C4-2B (cell line): ENCODE measurements around the gene PDE9A.
A peak's percentile ranks its signal among the peaks of the same experiment; 100 is the strongest.

Experiments used
- H3K27ac ChIP-seq: fragments of 450-650 bp; 2 replicates; pipeline ENCODE4 v1.5.1; 2017
- CTCF ChIP-seq: fragments of 450-650 bp; conservative IDR thresholded peaks from 2 replicates; pipeline ENCODE4 v1.5.1; 2017; ENCODE audit warnings: mild to moderate bottlenecking
- ZFX ChIP-seq: fragments of 450-650 bp; IDR thresholded peaks from 2 replicates; pipeline ENCODE4 v1.6.1; 2017

Gene PDE9A

DNA sequence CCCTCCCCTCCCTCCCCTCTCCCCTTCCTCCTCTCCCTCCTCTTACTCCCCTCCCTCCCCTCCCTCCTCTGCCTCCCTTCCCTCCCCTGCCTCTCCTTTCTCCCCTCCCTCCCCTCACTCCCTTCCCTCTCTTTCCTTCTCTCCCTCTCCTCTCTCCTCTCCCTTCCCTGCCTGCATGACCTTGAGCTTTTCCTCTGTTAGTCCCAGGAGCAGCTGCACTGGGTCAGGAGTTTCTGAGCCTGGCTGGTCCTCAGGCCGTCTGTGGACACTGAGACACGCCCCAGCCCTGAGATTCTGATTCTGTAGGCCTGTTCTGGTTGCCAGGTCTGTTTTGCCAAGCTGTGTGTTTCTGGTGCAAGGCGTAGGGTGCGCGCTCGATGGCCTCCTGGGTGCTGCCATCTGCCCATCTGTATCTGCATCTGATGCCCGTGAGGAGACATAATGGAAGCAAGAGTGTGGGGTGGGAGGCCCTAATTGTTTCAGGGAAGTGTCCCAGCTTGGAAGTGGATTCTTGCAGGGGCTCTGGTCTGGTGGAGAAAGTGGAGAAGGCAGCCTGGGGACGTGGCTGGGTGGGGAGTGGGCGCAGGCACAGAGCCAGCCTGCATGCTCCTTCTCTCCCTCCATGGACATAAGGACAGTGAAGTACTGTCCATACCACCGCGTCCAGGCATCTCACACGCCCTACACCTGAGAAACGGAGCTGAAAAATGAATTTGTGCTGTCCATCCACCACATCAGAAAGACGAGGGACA is 128.7 kb downstream of the PDE9A start:
- TF ChIP-seq CTCF: no peak
- TF ChIP-seq ZFX: no peak

GRCh38 chr21:42782723-42783242 is 129.4 kb downstream of the PDE9A start:
- TF ChIP-seq CTCF (no peak), ZFX (no peak)
- H3K27ac ChIP-seq: no peak overlapping the region; the same call in 1 of the 2 replicates

More for the DNA sequence above, 128.7 kb downstream of the PDE9A start:
- no peak overlapping the region; the same call in 1 of the 2 replicates for H3K27ac ChIP-seq

DNA sequence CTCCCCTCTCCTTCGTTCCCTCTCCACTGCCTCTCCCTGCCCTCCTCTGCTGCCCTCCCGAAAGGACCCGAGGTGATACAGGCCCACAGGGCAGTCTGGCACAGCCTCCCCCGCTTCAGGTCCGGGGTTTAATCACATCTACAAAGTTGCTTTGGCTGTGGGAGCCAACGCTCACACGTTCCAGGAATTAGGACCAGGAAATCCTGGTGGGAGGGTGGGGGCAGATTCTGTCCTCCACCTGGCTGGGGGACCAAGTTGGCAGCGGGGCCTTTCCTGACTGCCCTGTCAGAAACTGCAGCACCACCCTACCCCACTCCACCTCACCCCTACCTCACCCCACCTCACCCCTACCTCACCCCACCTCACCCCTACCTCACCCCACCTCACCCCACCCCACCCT is 130.9 kb downstream of the PDE9A start:
- H3K27ac ChIP-seq: peak overlapping the region; percentile 73
- TF ChIP-seq CTCF: no peak
- no peak for TF ChIP-seq ZFX

DNA sequence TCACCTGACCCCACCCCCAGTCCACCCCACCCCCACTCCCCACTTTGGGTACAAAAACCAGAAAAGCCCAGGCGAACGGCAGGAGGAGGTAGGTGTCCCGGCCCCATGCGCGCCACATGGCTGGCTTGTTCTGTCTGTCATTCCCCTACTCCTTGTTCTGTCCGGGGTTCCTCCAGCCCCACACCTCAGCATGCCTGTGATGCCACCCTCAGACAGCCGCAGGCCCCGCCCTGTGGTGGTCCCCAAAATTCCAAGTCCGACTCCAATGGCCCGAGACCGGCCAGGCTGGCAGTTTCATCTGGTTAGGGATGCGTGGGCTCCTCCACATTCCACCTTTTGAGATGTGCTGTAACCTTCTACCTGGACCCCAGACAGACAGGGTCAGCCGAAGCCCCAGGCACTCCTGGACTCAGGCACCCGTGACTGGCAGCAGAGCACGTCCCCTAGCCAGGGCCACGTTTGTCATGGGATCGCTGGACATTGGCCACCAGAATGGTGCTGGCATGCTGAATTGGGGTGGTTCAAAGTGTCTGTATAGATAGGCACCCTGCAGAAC is 131.6 kb downstream of the PDE9A start:
- TF ChIP-seq ZFX (no peak), CTCF (no peak)
- peak overlapping the region; percentile 8; the same call in 1 of the 2 replicates for H3K27ac ChIP-seq

DNA sequence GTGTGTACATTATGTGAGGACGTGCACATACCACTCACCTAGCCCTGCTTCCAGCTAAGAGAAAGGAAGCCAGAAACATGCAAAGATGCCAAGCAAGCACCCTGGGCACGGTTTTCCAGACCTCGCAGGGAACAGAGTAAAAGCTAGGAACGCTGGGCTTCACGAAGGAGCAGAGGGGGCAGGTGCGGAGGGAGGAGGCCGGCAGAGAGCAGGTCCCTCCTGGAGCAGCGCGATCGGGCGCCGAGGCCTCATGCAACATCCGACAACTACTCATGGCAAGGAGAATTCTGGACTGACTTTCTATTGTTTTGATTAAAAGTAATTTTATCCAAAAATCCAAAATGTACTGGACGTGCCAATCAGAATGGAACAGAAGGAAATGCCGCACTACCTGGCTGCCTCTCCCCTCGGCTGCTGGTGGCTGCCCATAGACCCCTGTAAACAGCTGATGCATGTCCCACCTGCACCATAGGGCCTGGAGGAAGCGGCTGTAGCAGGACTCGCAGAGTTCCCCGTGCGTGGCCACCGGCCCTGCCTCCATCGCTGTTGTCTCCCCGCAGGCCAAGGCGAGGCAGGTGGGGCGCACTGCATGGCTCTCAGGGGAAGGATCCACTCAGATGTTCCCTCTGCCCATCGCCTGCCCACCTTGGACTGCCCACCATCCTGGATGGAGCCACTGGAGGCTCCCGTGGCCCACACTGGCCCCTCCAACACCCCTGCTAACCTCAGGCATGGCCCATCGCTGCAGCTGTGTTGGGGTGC is 132.4 kb downstream of the PDE9A start:
- TF ChIP-seq CTCF: no peak
- no peak for TF ChIP-seq ZFX
- peak overlapping the region; percentile 8; the same call in 1 of the 2 replicates for H3K27ac ChIP-seq

- H3K27ac ChIP-seq: no peak overlapping the region
- TF ChIP-seq ZFX (no peak), CTCF (no peak)
Measured at GRCh38 chr21:42786884-42787283, 133.5 kb downstream of the PDE9A start.

- no peak overlapping the region for H3K27ac ChIP-seq
- TF ChIP-seq ZFX (no peak), CTCF (no peak)
Measured at GRCh38 chr21:42787613-42788012, 134.2 kb downstream of the PDE9A start.
